Lower leg skin (tissue), 3 donors: ENCODE results near the gene ROR2.
"Not testable (repeated sequence)": the region's sequence is repeated elsewhere in the genome, so short reads cannot be mapped to it uniquely, and the experiment has no call there.

Experiments
- POLR2A ChIP-seq, 2 donors: fragments of 450-650 bp; IDR thresholded peaks; one replicate each; pipeline ENCODE4 v1.6.1; 2016 to 2017; ENCODE audit warnings: antibody characterized with exemption in 2 of 2, mild to moderate bottlenecking in 1 of 2, moderate library complexity in 1 of 2
- TF ChIP-seq, protein P1 (sequence below), 3 donors: fragments of 450-650 bp; IDR thresholded peaks; one replicate each; pipeline ENCODE4 v1.5.1; 2016; ENCODE audit warnings: antibody characterized with exemption in 3 of 3, mild to moderate bottlenecking in 3 of 3, moderate library complexity in 2 of 3

DNA sequence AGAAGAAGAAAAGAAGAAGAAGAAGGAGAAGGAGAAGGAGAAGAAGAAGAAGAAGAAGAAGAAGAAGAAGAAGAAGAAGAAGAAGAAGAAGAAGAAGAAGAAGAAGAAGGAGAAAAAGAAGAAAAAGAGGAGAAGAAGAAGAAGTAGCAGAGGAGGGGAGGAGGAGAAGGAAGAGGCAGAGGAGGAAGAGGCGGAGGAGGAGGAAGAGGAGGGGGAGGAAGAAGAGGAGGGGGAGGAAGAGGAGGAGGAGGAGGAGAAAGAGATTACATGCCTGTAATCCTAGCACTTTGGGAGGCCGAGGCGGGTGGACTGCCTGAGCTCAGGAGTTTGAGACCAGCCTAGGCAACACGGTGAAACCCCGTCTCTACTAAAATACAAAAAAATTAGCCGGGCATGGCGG, 315.2 kb downstream of the ROR2 start:
- TF ChIP-seq, protein P1, sequence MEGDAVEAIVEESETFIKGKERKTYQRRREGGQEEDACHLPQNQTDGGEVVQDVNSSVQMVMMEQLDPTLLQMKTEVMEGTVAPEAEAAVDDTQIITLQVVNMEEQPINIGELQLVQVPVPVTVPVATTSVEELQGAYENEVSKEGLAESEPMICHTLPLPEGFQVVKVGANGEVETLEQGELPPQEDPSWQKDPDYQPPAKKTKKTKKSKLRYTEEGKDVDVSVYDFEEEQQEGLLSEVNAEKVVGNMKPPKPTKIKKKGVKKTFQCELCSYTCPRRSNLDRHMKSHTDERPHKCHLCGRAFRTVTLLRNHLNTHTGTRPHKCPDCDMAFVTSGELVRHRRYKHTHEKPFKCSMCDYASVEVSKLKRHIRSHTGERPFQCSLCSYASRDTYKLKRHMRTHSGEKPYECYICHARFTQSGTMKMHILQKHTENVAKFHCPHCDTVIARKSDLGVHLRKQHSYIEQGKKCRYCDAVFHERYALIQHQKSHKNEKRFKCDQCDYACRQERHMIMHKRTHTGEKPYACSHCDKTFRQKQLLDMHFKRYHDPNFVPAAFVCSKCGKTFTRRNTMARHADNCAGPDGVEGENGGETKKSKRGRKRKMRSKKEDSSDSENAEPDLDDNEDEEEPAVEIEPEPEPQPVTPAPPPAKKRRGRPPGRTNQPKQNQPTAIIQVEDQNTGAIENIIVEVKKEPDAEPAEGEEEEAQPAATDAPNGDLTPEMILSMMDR (IDR thresholded peaks at IDR 0.05), result not testable (repeated sequence)
- not testable (repeated sequence) for TF ChIP-seq POLR2A (IDR thresholded peaks at IDR 0.05)
